ENCODE measurements around the gene TTC9B.

TTC9B gene

DNA sequence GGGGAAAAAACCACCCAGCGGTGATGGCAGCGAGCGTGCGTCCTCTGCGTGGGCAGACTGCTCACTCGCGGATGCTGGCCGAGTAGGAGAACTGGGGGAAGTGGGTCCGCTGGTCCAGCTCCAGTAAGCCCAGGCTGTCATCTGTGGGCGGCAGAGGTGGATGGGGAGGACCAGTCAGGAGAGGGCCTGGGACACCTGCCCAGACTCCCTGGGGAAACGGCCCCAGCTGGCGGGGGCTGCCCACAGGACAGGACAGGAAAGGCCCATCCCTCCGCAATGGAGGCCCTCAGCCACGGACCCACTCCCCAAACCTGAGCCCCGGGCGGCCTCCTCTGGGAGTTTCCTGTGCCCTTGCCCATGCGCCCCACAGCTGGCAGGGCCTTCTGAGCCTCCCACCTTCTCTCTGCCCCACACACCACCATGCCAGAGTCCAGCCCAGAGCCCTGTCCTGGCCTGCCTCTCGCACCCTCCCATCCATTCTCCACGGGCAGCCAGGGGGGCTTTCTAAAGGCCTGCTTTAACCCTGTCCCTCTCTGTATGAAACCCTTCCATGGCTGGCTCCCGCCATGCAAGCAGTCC, 15.7 kb upstream of the TTC9B start:
- H3K27me3 ChIP-seq (ENCODE audit: control insufficient read depth in 1 of 2, insufficient read depth in 2 of 2, low read length in 2 of 2): no peaks in the 10 kb centered on the region
- H3K9ac ChIP-seq (ENCODE audit: low read depth in 1 of 2, low read length in 2 of 2): no peak overlapping the region
- H3K4me3 ChIP-seq (ENCODE audit: low read depth in 1 of 2, low read length in 2 of 2): no peak overlapping the region
- no peak overlapping the region for H3K27ac ChIP-seq (ENCODE audit: low read depth, low read length)
- no peaks in the 10 kb centered on the region for H3K9me3 ChIP-seq (ENCODE audit: control insufficient read depth in 1 of 2, low read length in 2 of 2)
- H3K36me3 ChIP-seq (ENCODE audit: control insufficient read depth in 1 of 2, insufficient read depth in 2 of 2, low read length in 2 of 2): peaks cover 19 to 48% of the 10 kb centered on the region in 2 donors
- H3K4me1 ChIP-seq (ENCODE audit: control insufficient read depth in 1 of 2, insufficient read depth in 2 of 2, low read length in 2 of 2): peaks cover 0 to 7% of the 10 kb centered on the region in 2 donors

DNA sequence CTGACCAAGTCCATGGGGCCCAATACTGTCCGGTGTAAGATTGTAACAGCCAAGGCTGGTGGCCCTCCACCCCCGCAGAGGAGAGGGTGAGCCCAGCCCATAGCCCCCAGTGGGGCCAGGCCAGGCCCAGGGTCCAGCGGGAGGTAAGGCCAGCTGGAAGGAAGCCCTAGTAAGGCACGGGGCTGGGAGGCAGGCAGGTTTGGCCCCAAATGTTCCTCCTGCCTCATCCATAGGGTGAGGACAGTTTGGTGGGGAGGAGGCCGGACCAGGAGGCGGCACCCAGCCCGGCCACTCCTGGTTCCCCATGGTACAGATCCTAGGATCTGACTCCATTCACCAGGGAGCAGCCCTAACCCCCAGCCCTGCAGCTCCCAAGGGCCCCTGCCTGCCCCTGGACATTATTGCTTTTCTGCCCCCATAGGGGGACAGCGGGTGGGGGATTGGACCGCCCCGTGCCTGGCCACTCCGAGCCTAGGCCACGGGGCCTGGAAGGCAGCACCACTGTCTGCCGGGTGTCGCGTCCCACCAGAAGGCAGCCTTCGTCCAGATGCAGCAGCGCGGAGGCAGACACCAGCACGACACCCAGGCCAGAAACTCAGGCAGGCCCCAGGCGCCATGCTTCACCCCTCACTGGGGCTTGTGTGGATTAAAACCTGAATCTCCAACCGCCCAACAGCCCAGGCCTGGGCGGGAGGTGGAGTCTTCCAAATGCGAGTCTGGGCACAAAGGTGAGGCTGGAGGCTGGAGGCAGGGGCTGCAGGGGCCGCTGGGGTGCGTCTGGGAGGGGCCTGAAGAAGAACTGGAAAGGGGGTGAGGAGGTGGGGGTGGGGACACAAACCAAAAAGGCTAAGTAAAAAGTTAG, 15.0 kb upstream of the TTC9B start:
- Histone ChIP-seq H3K4me1 (ENCODE audit: control insufficient read depth in 1 of 2, insufficient read depth in 2 of 2, low read length in 2 of 2) (peaks cover 0 to 7% of the 10 kb centered on the region in 2 donors), H3K9ac (ENCODE audit: low read depth in 1 of 2, low read length in 2 of 2) (no peak overlapping the region), H3K36me3 (ENCODE audit: control insufficient read depth in 1 of 2, insufficient read depth in 2 of 2, low read length in 2 of 2) (peaks cover 16 to 41% of the 10 kb centered on the region in 2 donors), H3K4me3 (ENCODE audit: low read depth in 1 of 2, low read length in 2 of 2) (no peak overlapping the region), H3K9me3 (ENCODE audit: control insufficient read depth in 1 of 2, low read length in 2 of 2) (no peaks in the 10 kb centered on the region), H3K27me3 (ENCODE audit: control insufficient read depth in 1 of 2, insufficient read depth in 2 of 2, low read length in 2 of 2) (no peaks in the 10 kb centered on the region), H3K27ac (ENCODE audit: low read depth, low read length) (no peak overlapping the region)

GRCh38 chr19:40232479-40232878, 14.3 kb upstream of the TTC9B start:
- Histone ChIP-seq H3K4me1 (ENCODE audit: control insufficient read depth in 1 of 2, insufficient read depth in 2 of 2, low read length in 2 of 2) (peaks cover 0 to 7% of the 10 kb centered on the region in 2 donors), H3K9ac (ENCODE audit: low read depth in 1 of 2, low read length in 2 of 2) (no peak overlapping the region), H3K27ac (ENCODE audit: low read depth, low read length) (no peak overlapping the region), H3K36me3 (ENCODE audit: control insufficient read depth in 1 of 2, insufficient read depth in 2 of 2, low read length in 2 of 2) (peaks cover 10 to 34% of the 10 kb centered on the region in 2 donors), H3K4me3 (ENCODE audit: low read depth in 1 of 2, low read length in 2 of 2) (no peak overlapping the region), H3K9me3 (ENCODE audit: control insufficient read depth in 1 of 2, low read length in 2 of 2) (no peaks in the 10 kb centered on the region), H3K27me3 (ENCODE audit: control insufficient read depth in 1 of 2, insufficient read depth in 2 of 2, low read length in 2 of 2) (no peaks in the 10 kb centered on the region)

DNA sequence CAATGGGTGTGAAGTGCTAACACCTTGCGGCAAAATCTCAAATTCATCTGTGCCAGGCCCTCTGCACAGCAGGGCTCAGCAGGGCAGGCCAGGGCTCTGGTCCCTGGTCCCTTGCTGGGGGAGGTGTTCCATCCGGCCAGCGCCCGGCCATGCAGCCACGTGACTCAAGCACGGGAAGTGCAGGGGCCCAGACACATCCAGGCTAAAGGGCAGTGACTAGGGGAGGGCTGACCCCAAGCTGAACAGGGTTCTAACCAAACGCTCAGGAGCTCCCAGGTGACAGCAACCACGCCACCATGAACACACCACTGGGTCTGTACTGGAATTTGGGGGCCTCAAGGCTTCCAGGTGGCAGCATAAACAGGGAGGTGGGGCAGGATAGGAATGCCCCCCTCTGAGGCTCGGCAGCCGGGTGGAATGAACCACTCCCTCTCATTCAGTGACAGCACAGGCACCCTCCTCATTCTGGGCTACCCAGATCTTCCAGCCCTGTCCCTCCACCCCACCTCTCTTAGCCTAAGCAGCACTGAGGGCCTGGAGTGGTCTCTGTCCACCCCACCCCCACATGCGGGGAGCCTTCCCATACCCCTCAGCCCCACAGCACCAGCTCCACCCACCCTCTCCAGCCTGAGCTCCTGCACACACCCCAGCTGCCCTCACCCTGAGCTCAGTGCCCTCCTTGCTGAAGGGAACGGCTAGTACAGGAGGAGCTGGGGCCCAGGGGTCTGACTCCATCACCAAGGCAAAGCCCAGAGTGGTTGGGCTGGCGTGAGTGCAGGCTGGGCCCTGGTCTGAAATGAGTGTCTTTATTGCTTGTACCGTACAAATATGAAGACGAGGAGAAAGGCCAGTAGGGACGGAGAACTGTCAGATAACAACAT, 13.6 kb upstream of the TTC9B start:
- Histone ChIP-seq H3K9ac (ENCODE audit: low read depth in 1 of 2, low read length in 2 of 2) (no peak overlapping the region), H3K9me3 (ENCODE audit: control insufficient read depth in 1 of 2, low read length in 2 of 2) (no peaks in the 10 kb centered on the region), H3K36me3 (ENCODE audit: control insufficient read depth in 1 of 2, insufficient read depth in 2 of 2, low read length in 2 of 2) (peaks cover 7 to 31% of the 10 kb centered on the region in 2 donors), H3K27ac (ENCODE audit: low read depth, low read length) (no peak overlapping the region), H3K4me3 (ENCODE audit: low read depth in 1 of 2, low read length in 2 of 2) (no peak overlapping the region), H3K4me1 (ENCODE audit: control insufficient read depth in 1 of 2, insufficient read depth in 2 of 2, low read length in 2 of 2) (peaks cover under 1 to 7% of the 10 kb centered on the region in 2 donors), H3K27me3 (ENCODE audit: control insufficient read depth in 1 of 2, insufficient read depth in 2 of 2, low read length in 2 of 2) (peaks cover under 1 to 2% of the 10 kb centered on the region in 2 donors)

GRCh38 chr19:40231057-40231456, 12.9 kb upstream of the TTC9B start:
- Histone ChIP-seq H3K27me3 (ENCODE audit: control insufficient read depth in 1 of 2, insufficient read depth in 2 of 2, low read length in 2 of 2) (peaks cover 6 to 7% of the 10 kb centered on the region in 2 donors), H3K36me3 (ENCODE audit: control insufficient read depth in 1 of 2, insufficient read depth in 2 of 2, low read length in 2 of 2) (peaks cover 7 to 23% of the 10 kb centered on the region in 2 donors), H3K27ac (ENCODE audit: low read depth, low read length) (no peak overlapping the region), H3K4me3 (ENCODE audit: low read depth in 1 of 2, low read length in 2 of 2) (no peak overlapping the region), H3K9ac (ENCODE audit: low read depth in 1 of 2, low read length in 2 of 2) (no peak overlapping the region), H3K9me3 (ENCODE audit: control insufficient read depth in 1 of 2, low read length in 2 of 2) (no peaks in the 10 kb centered on the region), H3K4me1 (ENCODE audit: control insufficient read depth in 1 of 2, insufficient read depth in 2 of 2, low read length in 2 of 2) (peaks cover 6 to 14% of the 10 kb centered on the region in 2 donors)

- H3K9ac ChIP-seq (ENCODE audit: low read depth in 1 of 2, low read length in 2 of 2): no peak overlapping the region
- peaks cover 9 to 22% of the 10 kb centered on the region in 2 donors for H3K4me1 ChIP-seq (ENCODE audit: control insufficient read depth in 1 of 2, insufficient read depth in 2 of 2, low read length in 2 of 2)
- H3K9me3 ChIP-seq (ENCODE audit: control insufficient read depth in 1 of 2, low read length in 2 of 2): no peaks in the 10 kb centered on the region
- peaks cover 15 to 16% of the 10 kb centered on the region in 2 donors for H3K27me3 ChIP-seq (ENCODE audit: control insufficient read depth in 1 of 2, insufficient read depth in 2 of 2, low read length in 2 of 2)
- no peak overlapping the region for H3K4me3 ChIP-seq (ENCODE audit: low read depth in 1 of 2, low read length in 2 of 2)
- no peak overlapping the region for H3K27ac ChIP-seq (ENCODE audit: low read depth, low read length)
- peaks cover 3 to 12% of the 10 kb centered on the region in 2 donors for H3K36me3 ChIP-seq (ENCODE audit: control insufficient read depth in 1 of 2, insufficient read depth in 2 of 2, low read length in 2 of 2)
Measured at GRCh38 chr19:40229926-40230417, 11.8 kb upstream of the TTC9B start.

DNA sequence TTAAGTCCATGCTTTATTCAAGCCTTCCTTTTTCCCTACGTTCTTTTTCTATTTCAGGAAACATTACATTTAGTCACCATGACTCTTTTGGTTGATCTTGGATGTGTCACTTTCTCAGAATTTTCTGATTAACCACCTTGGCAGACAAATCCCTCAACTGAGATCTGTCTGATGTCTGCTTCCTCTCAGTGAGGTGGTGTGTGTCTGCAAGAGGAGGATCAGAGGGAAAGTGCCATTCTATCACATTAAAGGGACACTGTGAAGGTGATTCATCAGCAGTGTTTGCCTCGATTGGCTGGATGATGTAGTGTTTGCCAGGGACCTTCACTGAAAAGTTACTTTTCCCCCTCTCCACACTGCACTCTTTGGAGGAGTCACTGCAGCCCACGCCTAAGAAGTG, 11.3 kb upstream of the TTC9B start:
- Histone ChIP-seq H3K36me3 (ENCODE audit: control insufficient read depth in 1 of 2, insufficient read depth in 2 of 2, low read length in 2 of 2) (peaks cover 0 to 9% of the 10 kb centered on the region in 2 donors), H3K27ac (ENCODE audit: low read depth, low read length) (no peak overlapping the region), H3K4me3 (ENCODE audit: low read depth in 1 of 2, low read length in 2 of 2) (no peak overlapping the region), H3K4me1 (ENCODE audit: control insufficient read depth in 1 of 2, insufficient read depth in 2 of 2, low read length in 2 of 2) (peaks cover 9 to 26% of the 10 kb centered on the region in 2 donors), H3K27me3 (ENCODE audit: control insufficient read depth in 1 of 2, insufficient read depth in 2 of 2, low read length in 2 of 2) (peaks cover 16 to 19% of the 10 kb centered on the region in 2 donors), H3K9ac (ENCODE audit: low read depth in 1 of 2, low read length in 2 of 2) (no peak overlapping the region), H3K9me3 (ENCODE audit: control insufficient read depth in 1 of 2, low read length in 2 of 2) (no peaks in the 10 kb centered on the region)

- Histone ChIP-seq H3K9ac (ENCODE audit: low read depth in 1 of 2, low read length in 2 of 2) (no peak overlapping the region), H3K36me3 (ENCODE audit: control insufficient read depth in 1 of 2, insufficient read depth in 2 of 2, low read length in 2 of 2) (peaks cover 0 to 3% of the 10 kb centered on the region in 2 donors), H3K4me1 (ENCODE audit: control insufficient read depth in 1 of 2, insufficient read depth in 2 of 2, low read length in 2 of 2) (peaks cover 9 to 28% of the 10 kb centered on the region in 2 donors), H3K27me3 (ENCODE audit: control insufficient read depth in 1 of 2, insufficient read depth in 2 of 2, low read length in 2 of 2) (peaks cover 16 to 23% of the 10 kb centered on the region in 2 donors), H3K27ac (ENCODE audit: low read depth, low read length) (no peak overlapping the region), H3K9me3 (ENCODE audit: control insufficient read depth in 1 of 2, low read length in 2 of 2) (no peaks in the 10 kb centered on the region), H3K4me3 (ENCODE audit: low read depth in 1 of 2, low read length in 2 of 2) (no peak overlapping the region)
Measured at GRCh38 chr19:40228863-40229262, 10.7 kb upstream of the TTC9B start.

- H3K27ac ChIP-seq (ENCODE audit: low read depth, low read length): no peak overlapping the region
- no peaks in the 10 kb centered on the region for H3K36me3 ChIP-seq (ENCODE audit: control insufficient read depth in 1 of 2, insufficient read depth in 2 of 2, low read length in 2 of 2)
- peaks cover 16 to 23% of the 10 kb centered on the region in 2 donors for H3K27me3 ChIP-seq (ENCODE audit: control insufficient read depth in 1 of 2, insufficient read depth in 2 of 2, low read length in 2 of 2)
- H3K4me3 ChIP-seq (ENCODE audit: low read depth in 1 of 2, low read length in 2 of 2): no peak overlapping the region
- no peaks in the 10 kb centered on the region for H3K9me3 ChIP-seq (ENCODE audit: control insufficient read depth in 1 of 2, low read length in 2 of 2)
- no peak overlapping the region for H3K9ac ChIP-seq (ENCODE audit: low read depth in 1 of 2, low read length in 2 of 2)
- H3K4me1 ChIP-seq (ENCODE audit: control insufficient read depth in 1 of 2, insufficient read depth in 2 of 2, low read length in 2 of 2): peaks cover 9 to 28% of the 10 kb centered on the region in 2 donors
Measured at GRCh38 chr19:40228346-40228745, 10.2 kb upstream of the TTC9B start.

Data from duodenal mucosa (tissue), 2 donors.